ENCODE results near the gene ADAMTS18.

ADAMTS18 gene

DNA sequence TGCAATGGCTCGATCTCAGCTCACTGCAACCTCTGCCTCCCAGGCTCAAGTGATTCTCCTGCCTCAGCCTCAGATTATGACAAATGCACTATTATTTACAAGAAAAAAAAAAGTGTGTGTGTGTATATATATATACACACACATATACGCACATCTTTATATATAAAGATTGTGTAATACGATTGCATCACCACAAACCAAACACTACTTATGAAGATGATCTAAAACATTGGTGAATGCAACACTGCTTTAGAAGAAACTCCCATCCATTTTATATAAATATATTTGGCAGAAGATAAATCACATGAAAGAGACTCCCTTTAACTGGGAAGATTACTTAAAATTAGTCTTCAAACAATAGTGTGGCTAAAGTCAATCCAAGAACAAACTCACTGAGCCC, 138.9 kb downstream of the ADAMTS18 start (continued):
- TF ChIP-seq ZNF292 (tag by site-specific recombination; IDR thresholded peaks at IDR 0.05; ENCODE audit: borderline replicate concordance, low read depth) (no peak), ZNF555 (tag by site-specific recombination; conservative IDR thresholded peaks at IDR 0.05) (no peak), ZNF214 (tag by site-specific recombination; IDR thresholded peaks at IDR 0.05; ENCODE audit: borderline replicate concordance) (no peak)
- TF ChIP-seq, protein P1, sequence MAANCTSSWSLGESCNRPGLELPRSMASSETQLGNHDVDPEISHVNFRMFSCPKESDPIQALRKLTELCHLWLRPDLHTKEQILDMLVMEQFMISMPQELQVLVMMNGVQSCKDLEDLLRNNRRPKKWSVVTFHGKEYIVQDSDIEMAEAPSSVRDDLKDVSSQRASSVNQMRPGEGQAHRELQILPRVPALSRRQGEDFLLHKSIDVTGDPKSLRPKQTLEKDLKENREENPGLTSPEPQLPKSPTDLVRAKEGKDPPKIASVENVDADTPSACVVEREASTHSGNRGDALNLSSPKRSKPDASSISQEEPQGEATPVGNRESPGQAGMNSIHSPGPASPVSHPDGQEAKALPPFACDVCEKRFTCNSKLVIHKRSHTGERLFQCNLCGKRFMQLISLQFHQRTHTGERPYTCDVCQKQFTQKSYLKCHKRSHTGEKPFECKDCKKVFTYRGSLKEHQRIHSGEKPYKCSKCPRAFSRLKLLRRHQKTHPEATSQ (tag by site-specific recombination; IDR thresholded peaks at IDR 0.05), result no peak
- TF ChIP-seq, protein P2, sequence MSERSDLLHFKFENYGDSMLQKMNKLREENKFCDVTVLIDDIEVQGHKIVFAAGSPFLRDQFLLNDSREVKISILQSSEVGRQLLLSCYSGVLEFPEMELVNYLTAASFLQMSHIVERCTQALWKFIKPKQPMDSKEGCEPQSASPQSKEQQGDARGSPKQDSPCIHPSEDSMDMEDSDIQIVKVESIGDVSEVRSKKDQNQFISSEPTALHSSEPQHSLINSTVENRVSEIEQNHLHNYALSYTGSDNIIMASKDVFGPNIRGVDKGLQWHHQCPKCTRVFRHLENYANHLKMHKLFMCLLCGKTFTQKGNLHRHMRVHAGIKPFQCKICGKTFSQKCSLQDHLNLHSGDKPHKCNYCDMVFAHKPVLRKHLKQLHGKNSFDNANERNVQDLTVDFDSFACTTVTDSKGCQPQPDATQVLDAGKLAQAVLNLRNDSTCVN (tag by site-specific recombination; optimal IDR thresholded peaks at IDR 0.05), result no peak

DNA sequence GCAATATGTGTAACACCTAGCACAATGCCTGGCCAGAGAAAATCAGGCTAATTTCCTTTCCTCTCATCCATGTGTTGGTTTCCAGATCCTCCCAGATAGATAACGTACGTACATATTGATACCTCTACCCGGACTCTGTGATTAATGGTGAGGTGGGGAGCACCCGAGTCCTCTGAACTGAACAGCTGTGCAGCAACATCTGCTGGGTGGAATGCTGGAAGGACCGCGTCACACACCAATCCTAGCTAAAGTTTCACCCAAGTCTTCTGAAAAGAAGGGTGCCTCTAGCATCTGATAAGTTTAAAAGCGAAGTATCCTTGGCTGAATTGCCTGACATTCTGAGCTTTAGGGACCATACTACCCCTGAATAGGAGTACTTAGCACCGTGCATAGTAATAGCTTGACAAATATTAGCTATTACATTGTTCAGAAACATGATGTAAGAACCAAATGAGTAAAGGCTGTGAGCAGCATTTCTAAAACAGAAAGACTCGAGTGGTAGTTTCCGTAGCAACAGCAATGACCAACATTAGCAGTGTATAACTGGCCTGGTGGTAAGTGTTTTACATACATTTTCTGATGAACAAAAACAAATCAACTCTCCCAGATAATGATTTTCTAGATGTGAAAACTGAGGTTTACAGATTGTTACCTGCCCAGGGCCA, 144.3 kb downstream of the ADAMTS18 start:
- Histone ChIP-seq H3K4me1 (ENCODE audit: control insufficient read depth, insufficient read depth, low read length) (no peaks in the 10 kb centered on the region), H3K36me3 (ENCODE audit: control insufficient read depth in 2 of 2, insufficient read depth in 1 of 2, low read length in 2 of 2) (no peaks in the 10 kb centered on the region), H3K9me3 (ENCODE audit: control insufficient read depth, insufficient read depth, low read depth, low read length) (no peaks in the 10 kb centered on the region), H3K27ac (ENCODE audit: extremely low read depth, low read depth, low read length) (no peak overlapping the region), H3K4me3 (ENCODE audit: low read depth, low read length) (no peak overlapping the region)
- ChIA-PET CTCF (interaction anchor here (0.9 kb wide), 1 partner anchor 144 kb away, joined by 3 read pairs; the partner anchor contains the start of gene ADAMTS18), POLR2A (no interaction called here)
- TF ChIP-seq, protein P1 (tag by site-specific recombination; IDR thresholded peaks at IDR 0.05), result no peak
- TF ChIP-seq ZNF416 (tag by site-specific recombination; IDR thresholded peaks at IDR 0.05) (no peak), ZNF843 (tag by site-specific recombination; IDR thresholded peaks at IDR 0.05) (no peak), ZBTB7A (tag by site-specific recombination; IDR thresholded peaks at IDR 0.05; ENCODE audit: low read depth) (no peak), ZNF112 (tag by site-specific recombination; IDR thresholded peaks at IDR 0.05) (no peak), ZNF629 (tag by site-specific recombination; IDR thresholded peaks at IDR 0.05) (no peak), SP3 (tag by site-specific recombination; IDR thresholded peaks at IDR 0.05) (no peak), ZNF24 (tag by site-specific recombination; IDR thresholded peaks at IDR 0.05) (no peak), ZNF544 (tag by site-specific recombination; IDR thresholded peaks at IDR 0.05) (no peak), ZNF600 (tag by site-specific recombination; IDR thresholded peaks at IDR 0.05) (no peak), ZFHX2 (tag by site-specific recombination; conservative IDR thresholded peaks at IDR 0.05) (no peak), TCF7L2 (IDR thresholded peaks at IDR 0.05; ENCODE audit: borderline replicate concordance, low read depth, low read length) (no peak), ZNF561 (tag by site-specific recombination; IDR thresholded peaks at IDR 0.05; ENCODE audit: borderline replicate concordance) (no peak)
- TF ChIP-seq, protein P3, sequence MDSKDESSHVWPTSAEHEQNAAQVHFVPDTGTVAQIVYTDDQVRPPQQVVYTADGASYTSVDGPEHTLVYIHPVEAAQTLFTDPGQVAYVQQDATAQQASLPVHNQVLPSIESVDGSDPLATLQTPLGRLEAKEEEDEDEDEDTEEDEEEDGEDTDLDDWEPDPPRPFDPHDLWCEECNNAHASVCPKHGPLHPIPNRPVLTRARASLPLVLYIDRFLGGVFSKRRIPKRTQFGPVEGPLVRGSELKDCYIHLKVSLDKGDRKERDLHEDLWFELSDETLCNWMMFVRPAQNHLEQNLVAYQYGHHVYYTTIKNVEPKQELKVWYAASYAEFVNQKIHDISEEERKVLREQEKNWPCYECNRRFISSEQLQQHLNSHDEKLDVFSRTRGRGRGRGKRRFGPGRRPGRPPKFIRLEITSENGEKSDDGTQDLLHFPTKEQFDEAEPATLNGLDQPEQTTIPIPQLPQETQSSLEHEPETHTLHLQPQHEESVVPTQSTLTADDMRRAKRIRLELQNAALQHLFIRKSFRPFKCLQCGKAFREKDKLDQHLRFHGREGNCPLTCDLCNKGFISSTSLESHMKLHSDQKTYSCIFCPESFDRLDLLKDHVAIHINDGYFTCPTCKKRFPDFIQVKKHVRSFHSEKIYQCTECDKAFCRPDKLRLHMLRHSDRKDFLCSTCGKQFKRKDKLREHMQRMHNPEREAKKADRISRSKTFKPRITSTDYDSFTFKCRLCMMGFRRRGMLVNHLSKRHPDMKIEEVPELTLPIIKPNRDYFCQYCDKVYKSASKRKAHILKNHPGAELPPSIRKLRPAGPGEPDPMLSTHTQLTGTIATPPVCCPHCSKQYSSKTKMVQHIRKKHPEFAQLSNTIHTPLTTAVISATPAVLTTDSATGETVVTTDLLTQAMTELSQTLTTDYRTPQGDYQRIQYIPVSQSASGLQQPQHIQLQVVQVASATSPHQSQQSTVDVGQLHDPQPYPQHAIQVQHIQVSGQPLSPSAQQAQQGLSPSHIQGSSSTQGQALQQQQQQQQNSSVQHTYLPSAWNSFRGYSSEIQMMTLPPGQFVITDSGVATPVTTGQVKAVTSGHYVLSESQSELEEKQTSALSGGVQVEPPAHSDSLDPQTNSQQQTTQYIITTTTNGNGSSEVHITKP (tag by site-specific recombination; IDR thresholded peaks at IDR 0.05), result no peak
- TF ChIP-seq, protein P4, sequence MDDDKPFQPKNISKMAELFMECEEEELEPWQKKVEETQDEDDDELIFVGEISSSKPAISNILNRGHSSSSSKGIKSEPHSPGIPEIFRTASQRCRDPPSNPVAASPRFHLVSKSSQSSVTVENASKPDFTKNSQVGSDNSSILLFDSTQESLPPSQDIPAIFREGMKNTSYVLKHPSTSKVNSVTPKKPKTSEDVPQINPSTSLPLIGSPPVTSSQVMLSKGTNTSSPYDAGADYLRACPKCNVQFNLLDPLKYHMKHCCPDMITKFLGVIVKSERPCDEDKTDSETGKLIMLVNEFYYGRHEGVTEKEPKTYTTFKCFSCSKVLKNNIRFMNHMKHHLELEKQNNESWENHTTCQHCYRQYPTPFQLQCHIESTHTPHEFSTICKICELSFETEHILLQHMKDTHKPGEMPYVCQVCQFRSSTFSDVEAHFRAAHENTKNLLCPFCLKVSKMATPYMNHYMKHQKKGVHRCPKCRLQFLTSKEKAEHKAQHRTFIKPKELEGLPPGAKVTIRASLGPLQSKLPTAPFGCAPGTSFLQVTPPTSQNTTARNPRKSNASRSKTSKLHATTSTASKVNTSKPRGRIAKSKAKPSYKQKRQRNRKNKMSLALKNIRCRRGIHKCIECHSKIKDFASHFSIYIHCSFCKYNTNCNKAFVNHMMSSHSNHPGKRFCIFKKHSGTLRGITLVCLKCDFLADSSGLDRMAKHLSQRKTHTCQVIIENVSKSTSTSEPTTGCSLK (tag by site-specific recombination; IDR thresholded peaks at IDR 0.05), result no peak
- TF ChIP-seq, protein P5, sequence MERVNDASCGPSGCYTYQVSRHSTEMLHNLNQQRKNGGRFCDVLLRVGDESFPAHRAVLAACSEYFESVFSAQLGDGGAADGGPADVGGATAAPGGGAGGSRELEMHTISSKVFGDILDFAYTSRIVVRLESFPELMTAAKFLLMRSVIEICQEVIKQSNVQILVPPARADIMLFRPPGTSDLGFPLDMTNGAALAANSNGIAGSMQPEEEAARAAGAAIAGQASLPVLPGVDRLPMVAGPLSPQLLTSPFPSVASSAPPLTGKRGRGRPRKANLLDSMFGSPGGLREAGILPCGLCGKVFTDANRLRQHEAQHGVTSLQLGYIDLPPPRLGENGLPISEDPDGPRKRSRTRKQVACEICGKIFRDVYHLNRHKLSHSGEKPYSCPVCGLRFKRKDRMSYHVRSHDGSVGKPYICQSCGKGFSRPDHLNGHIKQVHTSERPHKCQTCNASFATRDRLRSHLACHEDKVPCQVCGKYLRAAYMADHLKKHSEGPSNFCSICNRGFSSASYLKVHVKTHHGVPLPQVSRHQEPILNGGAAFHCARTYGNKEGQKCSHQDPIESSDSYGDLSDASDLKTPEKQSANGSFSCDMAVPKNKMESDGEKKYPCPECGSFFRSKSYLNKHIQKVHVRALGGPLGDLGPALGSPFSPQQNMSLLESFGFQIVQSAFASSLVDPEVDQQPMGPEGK (tag by site-specific recombination; IDR thresholded peaks at IDR 0.05), result no peak

Measured in HEK293 (cell line).